Stimulated activated CD8-positive, alpha-beta memory T cell treated with anti-CD3 and anti-CD28 coated beads, Interleukin-15, amount 100 ng/mL, for 24 hours (primary cell): ENCODE results near the gene NELL2.

Experiments used
- DNase-seq: peaks from one replicate; pipeline ENCODE4 v3.0.0-alpha.2; 2020; ENCODE audit warnings: low read depth

Gene NELL2

DNA sequence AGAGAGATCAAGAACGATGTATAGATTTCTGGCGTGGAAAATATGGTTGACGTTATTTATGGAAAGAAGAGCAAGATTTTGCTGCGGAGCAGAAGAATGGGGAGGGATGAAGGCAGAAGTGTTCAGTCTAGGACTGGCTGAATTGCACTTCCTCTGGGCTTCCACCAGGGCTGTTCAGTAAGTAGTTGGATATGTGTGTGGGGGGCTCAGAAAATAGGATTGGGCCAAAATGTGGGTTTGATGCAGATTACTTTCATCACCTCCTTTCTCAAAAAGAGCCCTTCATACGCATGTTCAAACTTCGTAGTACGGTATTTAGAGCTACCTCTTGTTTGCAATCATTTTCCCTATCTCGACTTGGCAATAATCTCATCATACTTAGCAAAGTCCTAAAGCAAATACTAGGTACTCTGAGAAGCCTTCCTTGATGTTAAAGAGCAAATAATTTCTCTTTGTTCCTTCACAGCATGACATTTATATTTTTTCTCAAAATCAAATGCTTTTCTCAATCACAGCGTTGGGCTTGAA lies 349.4 kb downstream of the NELL2 start:
- DNase-seq: no peak

DNA sequence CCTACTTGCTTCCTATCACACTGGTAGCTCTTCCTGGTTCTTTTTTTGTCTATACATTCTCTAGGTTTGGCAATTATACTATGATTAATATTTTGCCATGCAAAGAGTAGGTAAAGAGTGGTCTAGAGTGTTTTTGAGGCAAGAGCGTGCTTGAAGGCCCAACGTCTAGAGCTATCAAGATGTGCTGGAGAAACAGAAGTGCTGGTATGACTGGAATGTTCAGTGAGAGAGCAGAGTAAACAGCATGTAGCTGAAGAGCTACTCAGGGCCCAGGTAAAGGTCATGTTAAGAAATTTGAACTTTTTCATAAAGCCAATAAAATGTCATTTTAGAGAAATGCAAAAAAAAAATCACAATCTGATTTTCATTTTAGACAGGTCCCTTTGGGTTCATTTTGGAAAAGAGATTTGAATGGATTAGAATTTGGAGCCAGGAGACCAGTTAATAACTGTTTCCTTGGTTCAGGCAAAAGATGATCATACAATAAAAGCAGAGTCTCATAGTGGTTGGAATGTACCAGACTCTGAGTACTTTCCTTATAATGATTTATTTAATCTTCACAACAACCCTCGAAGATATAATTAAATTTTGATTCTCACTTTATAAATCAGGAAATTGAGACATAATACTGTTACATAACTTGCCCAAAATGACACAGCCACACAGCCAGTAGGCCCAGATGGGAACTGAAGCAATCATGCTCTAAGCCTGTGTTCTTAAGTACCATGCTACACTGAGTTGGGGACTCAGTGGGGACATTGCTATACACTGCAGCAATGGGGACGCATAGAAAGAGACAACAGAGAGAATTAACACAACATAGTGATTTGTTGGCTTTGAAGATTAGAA lies 350.1 kb downstream of the NELL2 start:
- no peak for DNase-seq

DNA sequence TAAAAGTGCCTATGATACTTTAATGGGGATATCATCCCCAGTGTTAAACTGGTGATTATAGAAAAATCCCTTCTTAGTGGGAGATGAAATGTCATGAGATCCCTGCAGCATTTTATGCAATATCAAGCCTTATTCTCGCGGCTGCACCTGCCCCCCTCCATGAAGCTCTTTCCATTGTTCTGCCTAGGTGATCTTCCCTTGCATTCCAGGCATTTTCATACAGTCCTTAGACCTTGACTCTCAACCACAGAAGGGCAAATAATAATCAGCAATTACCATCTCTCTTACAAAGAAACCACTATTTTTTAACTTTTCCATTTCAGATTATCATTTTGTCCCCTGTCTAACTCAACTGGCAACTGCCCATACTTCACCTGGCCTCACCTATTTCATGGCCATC lies 352.3 kb downstream of the NELL2 start:
- no peak for DNase-seq

DNA sequence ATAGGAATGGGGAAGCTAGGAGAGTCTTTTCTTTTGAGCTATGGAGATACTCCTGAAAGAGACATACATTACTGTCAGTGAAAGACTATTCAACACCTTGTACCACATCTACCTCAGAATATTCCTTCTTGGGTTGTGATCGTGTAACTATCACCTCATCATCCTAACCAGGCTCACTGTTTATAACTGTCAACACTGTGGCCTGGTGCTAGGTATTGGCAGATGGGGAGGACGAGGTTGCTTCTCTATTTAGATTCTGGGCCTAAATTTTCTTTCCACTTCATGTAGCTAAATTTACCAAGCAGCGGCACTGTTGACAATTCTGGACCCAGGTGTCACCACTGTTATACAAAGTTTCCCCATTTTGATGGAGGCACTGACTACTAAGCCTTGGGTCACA lies 354.4 kb downstream of the NELL2 start:
- no peak for DNase-seq

DNA sequence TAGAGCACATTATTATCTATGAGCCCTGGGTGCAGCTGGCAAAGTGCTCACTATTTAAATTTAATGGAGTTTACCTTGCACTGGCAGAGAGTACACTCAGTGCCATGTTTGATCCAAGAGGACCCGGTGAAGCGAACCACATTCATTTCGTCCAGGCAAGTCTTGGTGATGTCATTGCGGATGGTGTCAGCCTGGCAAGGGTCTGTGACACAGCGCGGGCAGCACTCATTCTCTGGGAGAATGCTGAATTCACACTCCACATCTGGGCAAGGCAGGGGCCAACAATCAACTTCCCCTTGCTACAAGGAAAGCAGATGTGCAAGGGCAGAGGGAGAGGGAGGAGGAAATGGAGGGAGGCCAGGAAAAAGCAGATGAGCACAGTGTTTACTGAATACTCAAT lies 356.2 kb downstream of the NELL2 start:
- no peak for DNase-seq

DNA sequence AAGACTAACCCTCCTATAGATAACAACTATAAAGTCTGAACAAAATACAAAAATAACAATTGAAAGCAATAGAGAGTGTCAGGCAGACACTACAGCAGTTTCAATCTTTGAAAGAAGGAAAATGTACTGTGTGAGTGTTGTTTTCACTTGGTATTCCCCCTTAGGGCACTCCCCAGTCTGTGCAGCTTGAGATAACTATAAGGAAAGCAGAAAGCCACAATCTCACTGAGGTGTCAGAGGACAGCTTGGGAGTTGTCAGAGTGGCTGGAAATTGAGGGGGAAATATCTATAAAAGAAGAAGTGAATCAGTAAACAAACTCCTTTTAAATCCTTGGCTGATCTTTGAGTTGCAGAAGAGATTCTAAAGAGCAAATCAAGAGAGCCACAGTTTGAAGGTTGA lies 364.8 kb downstream of the NELL2 start:
- DNase-seq: no peak

DNA sequence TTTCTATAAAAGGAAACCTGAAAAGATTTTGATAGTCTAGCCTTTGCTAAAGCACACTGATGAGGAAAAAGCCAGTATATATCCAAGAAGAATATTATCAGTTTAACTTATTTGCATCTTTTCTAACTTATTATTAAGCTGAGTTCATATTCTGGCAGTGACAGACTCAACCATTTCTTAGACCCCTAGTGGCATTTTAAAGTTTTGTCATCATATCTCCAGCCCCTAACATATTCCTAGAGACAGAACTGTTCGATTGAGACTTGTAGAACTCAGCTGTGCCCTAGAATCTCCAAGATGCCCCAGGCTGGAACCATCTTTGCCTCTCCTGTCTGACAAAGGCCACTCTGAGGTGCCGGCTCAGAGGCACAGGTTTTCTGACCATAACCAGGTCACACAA lies 365.6 kb downstream of the NELL2 start:
- no peak for DNase-seq

DNA sequence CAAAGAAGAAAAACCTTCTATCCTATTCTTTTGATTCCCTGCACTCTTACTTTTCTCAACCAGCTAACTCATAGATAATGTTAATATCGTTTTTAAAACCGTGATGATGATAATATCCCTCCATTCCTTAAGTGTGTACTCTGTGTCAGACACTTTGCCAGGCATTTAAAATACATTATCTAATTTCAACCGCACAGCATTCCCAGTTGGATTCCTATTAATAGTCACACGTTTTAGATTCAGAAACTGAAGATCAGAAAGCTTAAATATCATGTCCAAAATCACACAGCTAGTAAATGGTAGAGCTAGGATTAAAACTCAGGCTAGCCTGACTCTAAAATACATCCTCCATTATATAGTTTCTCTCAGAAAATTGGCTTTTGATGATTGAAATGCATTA lies 366.0 kb downstream of the NELL2 start:
- DNase-seq: no peak

DNA sequence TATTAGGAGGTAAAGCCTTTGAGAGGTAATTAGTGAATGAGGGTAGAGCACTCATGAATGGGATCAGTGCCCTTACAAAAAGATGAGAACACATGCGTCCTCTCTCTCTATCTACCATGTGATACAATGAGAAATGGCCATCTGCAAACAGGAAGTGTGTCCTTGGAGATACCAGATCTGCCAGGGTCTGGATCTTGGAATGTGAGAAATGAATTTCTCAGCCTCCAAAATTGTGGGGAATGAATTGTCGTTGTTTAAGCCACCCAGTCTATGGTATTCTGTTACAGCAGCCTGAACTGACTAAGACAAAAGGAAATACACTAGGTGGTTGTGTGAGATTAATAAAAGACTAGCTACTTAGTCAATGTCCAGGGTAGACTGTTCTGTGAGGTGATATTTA lies 366.6 kb downstream of the NELL2 start:
- no peak for DNase-seq

DNA sequence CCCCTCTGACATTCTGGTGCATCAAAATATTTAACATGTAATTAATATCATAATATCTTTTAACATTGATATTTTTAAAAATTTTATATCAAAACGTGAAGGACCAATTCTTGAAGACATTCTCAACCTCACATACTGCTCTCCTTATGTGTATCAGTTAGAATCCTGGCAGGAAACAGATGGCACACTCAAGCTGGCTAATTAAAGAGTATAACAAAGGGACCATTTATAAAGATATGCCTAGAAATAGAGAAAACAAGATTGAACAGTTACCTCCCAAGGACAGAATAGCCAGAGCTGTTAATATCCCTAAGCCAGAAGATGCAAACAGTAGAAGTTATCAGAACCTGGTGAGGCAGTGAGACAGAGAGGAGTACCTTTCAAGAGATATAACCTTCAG lies 368.7 kb downstream of the NELL2 start:
- no peak for DNase-seq

DNA sequence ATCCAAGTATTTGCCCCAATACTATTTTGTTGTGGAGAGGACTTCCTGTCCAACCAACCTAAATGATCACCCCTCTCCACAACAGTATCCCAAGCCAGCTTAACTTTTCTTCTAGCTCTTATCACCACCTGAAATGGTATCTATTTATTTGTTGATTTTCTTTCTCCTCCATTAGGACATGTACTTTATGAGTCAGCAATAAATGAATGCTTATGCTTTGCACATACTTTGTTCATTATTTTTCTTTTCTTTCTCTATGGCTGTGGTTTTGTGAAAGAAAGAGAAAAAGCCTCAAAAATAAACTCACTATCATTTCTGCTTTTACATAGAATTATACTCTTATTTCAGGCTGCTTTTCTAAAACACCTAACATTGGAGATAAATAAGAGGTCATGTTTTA lies 371.3 kb downstream of the NELL2 start:
- DNase-seq: no peak

DNA sequence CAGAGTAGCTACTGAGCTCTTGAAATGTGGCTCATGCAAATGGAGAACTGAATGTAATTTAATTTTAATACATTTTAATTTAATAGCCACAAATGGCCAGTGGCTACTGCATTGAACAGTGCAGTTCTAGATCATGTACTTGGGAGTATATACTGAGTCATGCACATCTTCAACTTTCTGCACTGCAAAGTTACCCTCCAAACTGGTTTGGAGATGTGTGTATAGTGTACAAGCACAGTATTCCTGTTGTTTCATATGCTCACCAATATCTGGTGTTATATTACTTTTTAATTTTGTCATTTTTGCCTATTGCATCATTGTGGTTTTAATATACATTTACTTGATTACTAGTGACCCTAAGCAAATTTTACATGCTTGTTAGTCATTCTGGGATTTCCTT lies 372.8 kb downstream of the NELL2 start:
- DNase-seq: no peak

DNA sequence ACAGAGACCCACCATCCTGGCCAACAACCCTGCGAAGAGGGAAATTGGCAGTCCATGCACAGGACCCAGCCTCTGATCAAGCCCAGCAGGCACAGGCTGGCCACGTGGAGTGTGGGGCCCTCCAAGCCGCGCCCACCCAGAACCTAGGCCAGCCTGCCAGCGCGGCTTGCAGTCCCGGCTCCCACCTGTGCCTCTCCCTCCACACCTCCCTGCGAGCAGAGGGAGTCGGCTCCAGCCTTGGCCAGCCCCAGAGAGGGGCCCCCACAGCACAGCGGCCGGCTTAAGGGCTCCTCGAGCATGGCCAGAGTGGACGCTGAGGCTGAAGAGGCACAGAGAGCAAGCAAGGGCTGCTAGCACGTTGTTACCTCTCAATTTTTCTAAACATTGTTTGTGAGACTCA lies 373.4 kb downstream of the NELL2 start:
- DNase-seq: no peak

DNA sequence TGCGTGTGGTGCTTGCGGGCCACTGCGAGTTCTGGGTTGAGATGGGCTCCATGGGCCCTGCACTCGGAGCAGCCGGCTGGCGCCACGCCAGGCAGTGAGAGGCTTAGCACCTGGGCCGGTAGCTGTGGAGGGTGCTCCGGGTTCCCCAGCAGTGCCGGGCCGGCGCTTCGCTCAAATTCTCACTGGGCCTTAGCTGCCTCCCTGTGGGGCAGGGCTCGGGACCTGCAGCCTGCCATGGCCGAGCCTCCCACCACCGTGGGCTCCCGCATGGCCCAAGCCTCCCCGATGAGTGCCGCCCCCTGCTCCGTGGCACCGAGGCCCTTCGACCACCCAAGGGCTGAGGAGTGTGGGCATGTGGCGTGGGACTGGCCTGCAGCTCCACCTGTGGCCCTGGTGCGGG lies 375.7 kb downstream of the NELL2 start:
- no peak for DNase-seq

DNA sequence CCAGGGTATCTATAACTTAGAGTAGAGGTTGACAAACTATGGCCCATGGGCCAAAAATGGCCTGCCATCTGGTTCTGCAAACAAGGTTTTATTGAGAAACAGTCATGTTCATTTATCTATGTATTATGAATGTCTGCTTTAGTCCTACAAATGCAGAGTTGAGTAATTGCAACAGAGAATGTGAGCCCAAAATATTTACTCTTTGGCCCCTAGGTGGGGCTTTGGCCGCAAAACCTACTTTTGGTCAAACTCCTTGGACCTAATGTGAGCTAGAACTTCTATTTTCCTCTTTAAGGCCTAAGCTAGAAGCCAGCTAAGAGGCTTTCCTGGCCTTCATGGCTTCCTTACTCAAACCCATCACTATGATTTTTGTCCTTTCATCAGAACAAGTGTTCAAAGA lies 379.1 kb downstream of the NELL2 start:
- DNase-seq: no peak

DNA sequence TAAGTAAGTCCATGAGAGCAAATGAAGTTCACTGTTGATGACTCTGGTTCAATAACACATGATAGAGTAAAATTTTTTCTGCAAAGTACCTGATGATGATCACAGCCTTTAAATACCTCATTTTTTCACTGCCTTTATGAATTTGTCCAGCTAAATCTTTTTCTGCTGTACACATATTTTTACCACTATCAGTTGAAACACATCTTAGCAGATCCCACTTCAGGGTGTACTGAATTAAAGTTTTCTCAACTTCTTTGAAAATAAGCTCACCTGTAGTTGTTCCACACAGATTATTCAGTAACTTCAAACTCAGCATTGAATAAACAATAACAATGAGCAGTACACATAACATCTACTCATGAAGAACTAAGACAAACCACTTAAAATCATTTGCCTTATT lies 385.9 kb downstream of the NELL2 start:
- DNase-seq: no peak

DNA sequence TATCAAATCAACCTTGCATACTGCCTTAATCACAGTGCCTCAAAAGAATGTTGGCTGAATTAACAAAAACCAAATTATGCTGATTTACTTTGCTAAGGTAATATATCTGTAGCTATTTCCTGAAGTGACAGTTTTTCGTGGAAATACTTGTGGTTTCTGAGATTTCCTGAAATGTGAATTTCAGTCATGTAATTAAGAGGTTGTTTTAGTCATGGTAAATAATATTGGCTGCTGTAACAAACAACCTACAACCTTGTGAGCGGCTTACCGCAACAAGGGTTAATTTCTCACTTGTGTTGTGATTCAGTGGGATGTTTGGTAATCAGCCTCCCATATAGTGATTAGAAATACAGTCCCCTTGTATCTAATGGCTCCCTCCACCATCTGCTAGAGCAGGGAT lies 387.9 kb downstream of the NELL2 start:
- DNase-seq: no peak

DNA sequence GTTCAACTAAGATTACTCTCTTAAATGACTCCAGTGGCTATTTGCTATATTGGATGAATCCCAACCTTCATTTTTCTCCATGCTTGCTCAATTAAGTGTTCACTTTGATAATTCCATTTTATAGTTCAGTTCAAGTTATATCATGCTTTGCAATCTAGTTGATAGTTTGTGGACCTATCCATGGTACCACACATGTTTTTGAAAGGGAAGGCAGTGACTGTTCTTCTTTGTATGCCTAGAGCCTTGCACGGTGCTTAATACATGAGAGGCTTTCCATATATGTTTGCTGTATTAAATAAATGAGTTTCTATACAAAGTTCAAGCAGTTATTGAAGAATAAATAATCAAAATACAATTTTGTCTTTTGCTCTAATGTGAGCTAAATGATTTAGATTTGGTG lies 391.3 kb downstream of the NELL2 start:
- no peak for DNase-seq

DNA sequence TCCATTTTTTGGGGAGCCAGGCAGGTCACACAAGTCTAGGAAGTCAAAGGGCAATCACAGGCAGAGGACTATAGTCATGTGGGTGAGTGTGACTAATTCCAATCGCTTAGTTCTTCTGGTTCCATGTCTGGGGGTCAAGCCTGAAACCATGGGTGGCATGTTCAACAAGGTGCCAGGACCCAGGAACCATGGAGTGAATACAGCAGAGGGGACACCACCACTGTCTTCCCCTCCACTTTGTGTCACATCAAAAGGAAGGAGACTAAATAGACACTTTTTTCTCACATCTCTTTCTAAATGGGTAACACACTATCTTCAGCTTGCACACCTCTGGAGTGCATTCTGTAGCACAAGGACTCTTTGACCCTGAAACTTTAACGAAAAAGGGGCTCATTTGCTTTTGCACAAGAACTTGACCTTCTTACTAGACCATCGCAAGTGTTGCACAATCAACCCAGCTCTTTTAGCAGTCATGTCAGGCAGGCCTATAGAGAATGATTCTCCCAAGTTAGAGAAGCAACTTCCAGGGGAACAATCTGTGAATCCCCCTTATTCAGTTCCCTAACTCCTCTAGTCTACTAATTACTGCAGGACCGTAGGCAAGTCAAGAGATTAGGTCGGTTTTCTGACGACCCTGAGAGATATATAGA lies 398.7 kb downstream of the NELL2 start:
- no peak for DNase-seq

DNA sequence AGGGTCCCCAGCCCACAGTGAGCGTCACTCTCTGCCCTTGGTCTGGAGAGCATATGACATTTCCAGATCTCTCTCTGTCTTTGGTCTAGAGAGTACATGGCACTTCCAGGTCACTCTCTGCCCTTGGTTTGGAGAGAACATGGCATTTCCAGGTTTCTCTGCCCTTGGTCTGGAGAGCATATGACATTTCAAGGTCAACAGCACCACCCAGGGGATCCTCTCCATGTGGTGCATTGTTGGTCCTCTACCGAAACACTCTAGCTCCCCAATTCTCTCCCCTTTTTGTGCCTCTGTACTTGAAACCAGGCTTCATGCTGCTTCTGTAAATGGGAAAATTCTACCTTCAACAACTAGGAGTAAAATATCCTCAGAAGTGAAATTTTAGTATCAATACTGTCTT lies 399.4 kb downstream of the NELL2 start:
- no peak for DNase-seq

DNA sequence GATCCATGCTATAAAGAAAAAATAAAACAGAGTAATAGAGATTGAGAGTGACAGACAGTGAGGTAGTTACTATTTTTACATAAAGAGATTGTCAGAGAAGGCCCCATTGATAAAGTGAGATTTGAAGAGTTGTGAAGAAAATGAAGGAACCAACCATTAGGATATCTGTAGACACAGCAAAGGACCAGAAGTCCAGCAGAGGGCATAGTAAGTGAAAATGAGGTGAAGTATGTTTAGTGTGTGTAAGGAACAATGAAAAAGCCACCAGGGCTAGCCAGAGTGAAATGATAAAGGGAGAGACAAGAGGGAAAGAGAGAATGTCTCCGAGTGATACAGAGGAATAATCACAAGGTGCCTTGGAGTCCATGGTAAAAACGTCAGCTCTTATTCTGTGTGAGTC lies 411.0 kb downstream of the NELL2 start:
- DNase-seq: no peak

DNA sequence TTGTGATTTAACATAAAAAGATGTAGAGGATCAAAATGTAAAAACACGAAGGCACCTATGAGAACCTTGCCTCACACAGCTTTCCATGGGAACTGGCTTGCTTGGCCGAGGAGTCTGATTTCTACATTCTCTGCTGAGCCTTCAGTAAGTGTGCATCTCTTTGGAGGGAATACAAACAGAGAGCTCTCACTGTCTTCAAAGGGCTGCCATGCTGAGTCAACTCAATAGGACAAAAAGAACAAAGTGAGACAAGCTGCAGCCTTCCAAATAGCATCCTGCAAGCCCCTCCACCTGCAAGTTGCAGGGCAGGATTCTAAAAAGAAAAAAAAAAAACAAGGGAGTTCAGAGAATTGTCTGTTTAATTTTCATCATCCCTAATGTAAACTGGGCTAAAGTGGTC lies 411.9 kb downstream of the NELL2 start:
- no peak for DNase-seq

DNA sequence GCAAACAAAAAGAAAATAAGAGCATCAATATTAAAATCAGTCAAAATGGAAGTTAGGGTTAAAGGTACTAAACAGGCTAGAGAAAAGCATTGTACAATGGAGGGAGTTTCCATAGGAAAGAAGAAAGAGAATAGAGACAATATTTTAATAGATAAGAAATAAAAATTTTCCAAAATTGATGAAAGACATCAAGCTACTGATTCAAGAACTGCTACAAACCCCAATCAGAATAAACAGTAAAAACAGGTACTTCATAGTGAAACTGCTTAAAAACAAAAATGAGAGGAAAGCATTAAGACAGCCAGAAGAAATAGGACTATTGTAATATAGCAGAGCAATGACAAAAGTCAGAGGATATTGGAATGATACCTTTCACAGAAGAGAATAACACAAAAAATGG lies 413.4 kb downstream of the NELL2 start:
- no peak for DNase-seq

DNA sequence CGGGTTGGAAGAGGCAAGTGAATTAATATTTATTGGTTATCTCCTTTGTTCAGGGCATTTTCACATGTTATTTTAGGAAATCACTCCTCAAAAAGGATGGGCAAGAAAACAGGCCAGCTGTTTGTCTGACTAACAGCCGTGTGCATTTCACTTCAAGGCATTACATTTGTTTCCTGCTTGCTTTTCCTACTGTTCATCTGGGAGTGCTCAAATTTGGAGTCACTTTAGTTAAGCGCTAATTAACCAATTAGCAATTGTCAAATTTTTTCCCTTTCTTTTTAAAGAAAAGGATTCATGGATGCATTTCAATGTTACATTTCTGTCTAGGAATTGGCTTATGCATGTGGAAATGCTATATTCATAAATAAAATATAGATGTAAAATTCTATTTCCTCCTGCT lies 415.9 kb downstream of the NELL2 start:
- no peak for DNase-seq
